Gastrocnemius medialis (tissue), 4 donors: ENCODE data around the gene C8A. TPM values are rescaled to one million over a fixed set of nuclear protein-coding genes. Genes with fewer than 3 reads are reported as not detected.

Experiments used
- ATAC-seq, 2 donors: fragments of 150-250 bp; one replicate each; pipeline ENCODE4 v1.9.1; 2016
- DNase-seq, 2 donors: peaks; one replicate each; pipeline ENCODE4 v3.0.0-alpha.2; 2019
- H3K27ac ChIP-seq, 4 donors: fragments of 200-600 bp; sonication (generic); 1 replicate in 1 of 4; 2 replicates in 3 of 4; pipeline ENCODE4 v1.5.1; 2016 to 2018; ENCODE audit warnings: mild to moderate bottlenecking in 2 of 4, moderate library complexity in 1 of 4
- H3K27me3 ChIP-seq, 3 donors: fragments of 200-600 bp; sonication (generic) in 2 of 3; 1 replicate in 1 of 3; 2 replicates in 2 of 3; pipeline versions ENCODE4 v1.5.1 to v1.6.0; 2016 to 2019; ENCODE audit warnings: mild to moderate bottlenecking in 1 of 3, moderate library complexity in 1 of 3
- H3K36me3 ChIP-seq, 2 donors: fragments of 200-600 bp; sonication (generic) in 1 of 2; one replicate each; pipeline ENCODE4 v1.5.1; 2017 to 2018
- H3K4me1 ChIP-seq, 2 donors: fragments of 200-600 bp; sonication (generic) in 1 of 2; one replicate each; pipeline ENCODE4 v1.5.1; 2016 to 2017; ENCODE audit warnings: mild to moderate bottlenecking in 2 of 2
- H3K4me3 ChIP-seq, 4 donors: fragments of 200-600 bp; sonication (generic) in 3 of 4; 1 replicate in 1 of 4; 2 replicates in 3 of 4; pipeline ENCODE4 v1.5.1; 2016 to 2019; ENCODE audit warnings: mild to moderate bottlenecking in 2 of 4
- H3K9me3 ChIP-seq, 3 donors: fragments of 200-600 bp; sonication (generic) in 2 of 3; 1 replicate in 1 of 3; 2 replicates in 2 of 3; pipeline ENCODE4 v1.5.1; 2016 to 2019
- CTCF ChIP-seq, 5 experiments: fragments of 450-650 bp in 3 of 5; fragments of 200-600 bp in 2 of 5; sonication (generic) in 2 of 5; IDR thresholded peaks in 4 of 5; conservative IDR thresholded peaks in 1 of 5; 1 replicate in 4 of 5; 2 replicates in 1 of 5; pipeline ENCODE4 v1.5.1; 2016 to 2019; ENCODE audit warnings: antibody characterized with exemption in 5 of 5, mild to moderate bottlenecking in 3 of 5, moderate library complexity in 3 of 5
- POLR2A ChIP-seq, 2 donors: fragments of 450-650 bp; IDR thresholded peaks; one replicate each; pipeline ENCODE4 v1.6.1; 2017; ENCODE audit warnings: antibody characterized with exemption in 2 of 2, mild to moderate bottlenecking in 2 of 2, moderate library complexity in 2 of 2
- in situ Hi-C, 4 donors: fragments of 200-750 bp; cut with MboI; loops; one replicate each; pipeline versions ENCODE4 v1.15.0 to v1.8.0; 2017; ENCODE audit warnings: low sequenced_read_pairs in 4 of 4
- intact Hi-C: fragments of 100-400 bp; cut with DNase I; formaldehyde crosslinking; loops from one replicate; pipeline ENCODE4 v1.15.1; 2023; ENCODE audit warnings: low total_unique reads
- total RNA-seq, 4 donors: library from RNA; depleted of rRNA; stranded (reverse); fragments of >200 nt; gene quantifications; one replicate each; pipeline versions ENCODE4 v1.1.0 to v1.2.3, GENCODE V29; 2016

C8A gene
- total RNA-seq, 4 donors from 2014 or later, result 0.20 to 0.40 TPM; not detected in 2

GRCh38 chr1:56819387-56819899, 35.2 kb upstream of the C8A start, which contains the start of gene FYB2:
FYB2 (minus strand) TSS chr1:56819404; CDS start chr1:56819290, 114 bp downstream.
- H3K9me3 ChIP-seq, result no peaks in the 10 kb centered on the region
- intact Hi-C loops (loop anchor here (5.0 to 10.0 kb wide), 3 partner anchors 172 to 1535 kb away; partner anchors contain the start of gene PRKAA2), in situ Hi-C loops (no loop called here)
- TF ChIP-seq CTCF (IDR thresholded peaks at IDR 0.05 in 4 of 5, conservative IDR thresholded peaks at IDR 0.05 in 1 of 5) (no peak), POLR2A (IDR thresholded peaks at IDR 0.05) (no peak)
- ATAC-seq (peak; percentile 2 to 12), DNase-seq (peak; percentile 4 to 32)
- peak within 1 kb of the TSS; percentile 76 to 88 (median 81) for H3K27ac ChIP-seq
- peaks cover 27 to 37% of the 10 kb centered on the region in 2 donors for H3K4me1 ChIP-seq
- no peaks in the 10 kb centered on the region for H3K27me3 ChIP-seq
- no peaks in the 10 kb centered on the region for H3K36me3 ChIP-seq
- peak within 1 kb of the TSS in 3 of 4 donors; percentile 2 to 24 (median 16) for H3K4me3 ChIP-seq

GRCh38 chr1:56820755-56821461, 33.7 kb upstream of the C8A start:
- no peak overlapping the region for H3K4me3 ChIP-seq
- peak; percentile 62 to 72 for DNase-seq
- in situ Hi-C loops (loop anchor here in 1 of 4 donors (10.0 kb wide), 1 partner anchor 66 kb away; no protein-coding TSS in a partner anchor), intact Hi-C loops (loop anchor here (1.0 to 5.0 kb wide), 2 partner anchors 63 to 109 kb away; no protein-coding TSS in a partner anchor)
- H3K27me3 ChIP-seq, result no peaks in the 10 kb centered on the region
- no peaks in the 10 kb centered on the region for H3K9me3 ChIP-seq
- no peak overlapping the region for H3K27ac ChIP-seq
- ATAC-seq, result peak; percentile 54 to 74
- H3K36me3 ChIP-seq, result no peaks in the 10 kb centered on the region
- no peak for TF ChIP-seq POLR2A (IDR thresholded peaks at IDR 0.05)
- TF ChIP-seq CTCF (IDR thresholded peaks at IDR 0.05 in 4 of 5, conservative IDR thresholded peaks at IDR 0.05 in 1 of 5), result peak; percentile 90 to 97 (median 94)
- H3K4me1 ChIP-seq, result peaks cover 27 to 37% of the 10 kb centered on the region in 2 donors

- TF ChIP-seq POLR2A (IDR thresholded peaks at IDR 0.05), result no peak
- no peak for TF ChIP-seq CTCF (IDR thresholded peaks at IDR 0.05 in 4 of 5, conservative IDR thresholded peaks at IDR 0.05 in 1 of 5)
- H3K27ac ChIP-seq, result no peak overlapping the region
- intact Hi-C loops (loop anchor here (1.0 to 5.0 kb wide), 2 partner anchors 63 to 109 kb away; no protein-coding TSS in a partner anchor), in situ Hi-C loops (loop anchor here in 1 of 4 donors (10.0 kb wide), 1 partner anchor 67 kb away; no protein-coding TSS in a partner anchor)
- no peaks in the 10 kb centered on the region for H3K27me3 ChIP-seq
- ATAC-seq (no peak), DNase-seq (no peak)
- H3K4me1 ChIP-seq, result peaks cover 27 to 33% of the 10 kb centered on the region in 2 donors
- H3K9me3 ChIP-seq, result no peaks in the 10 kb centered on the region
- no peak overlapping the region for H3K4me3 ChIP-seq
- H3K36me3 ChIP-seq, result no peaks in the 10 kb centered on the region
These were observed 33.2 kb upstream of the C8A start for GRCh38 chr1:56821462-56821797.

- in situ Hi-C loops, result loop anchor here in 1 of 4 donors (10.0 kb wide), 1 partner anchor 69 kb away; no protein-coding TSS in a partner anchor
- no peaks in the 10 kb centered on the region for H3K9me3 ChIP-seq
- no peak overlapping the region for H3K27ac ChIP-seq
- no peak for DNase-seq
- peaks cover 8 to 10% of the 10 kb centered on the region in 2 donors for H3K4me1 ChIP-seq
- TF ChIP-seq CTCF (IDR thresholded peaks at IDR 0.05 in 4 of 5, conservative IDR thresholded peaks at IDR 0.05 in 1 of 5) (no peak), POLR2A (IDR thresholded peaks at IDR 0.05) (no peak)
- no peaks in the 10 kb centered on the region for H3K36me3 ChIP-seq
- H3K27me3 ChIP-seq, result no peaks in the 10 kb centered on the region
- intact Hi-C loops, result loop anchor here (5.0 kb wide), 1 partner anchor 112 kb away; no protein-coding TSS in a partner anchor
- no peak overlapping the region for H3K4me3 ChIP-seq
- no peak for ATAC-seq
These were observed 30.3 kb upstream of the C8A start for GRCh38 chr1:56824271-56824670.
